Cardiac fibroblast (primary cell): Measurements from ENCODE around the gene PPP1R15A.
"Not testable (repeated sequence)": the region's sequence is repeated elsewhere in the genome, so short reads cannot be mapped to it uniquely, and the experiment has no call there.

Experiments
- DNase-seq, 2 donors: peaks; one replicate each; pipeline versions ENCODE4 v3.0.0 to v3.0.0-alpha.2; 2010; ENCODE audit warnings: low read depth in 2 of 2
- H3K4me3 ChIP-seq, 2 donors: replicated peaks in 1 of 2; 1 replicate in 1 of 2; 2 replicates in 1 of 2; pipeline ENCODE4 v1.5.1; 2011; ENCODE audit warnings: low read depth in 2 of 2, low read length in 2 of 2, mild to moderate bottlenecking in 2 of 2, moderate library complexity in 1 of 2
- TF ChIP-seq, protein P1 (sequence below): IDR thresholded peaks from one replicate; pipeline ENCODE4 v1.5.1; 2011; ENCODE audit warnings: low read depth, mild to moderate bottlenecking, low read length, inconsistent platforms

PPP1R15A gene

DNA sequence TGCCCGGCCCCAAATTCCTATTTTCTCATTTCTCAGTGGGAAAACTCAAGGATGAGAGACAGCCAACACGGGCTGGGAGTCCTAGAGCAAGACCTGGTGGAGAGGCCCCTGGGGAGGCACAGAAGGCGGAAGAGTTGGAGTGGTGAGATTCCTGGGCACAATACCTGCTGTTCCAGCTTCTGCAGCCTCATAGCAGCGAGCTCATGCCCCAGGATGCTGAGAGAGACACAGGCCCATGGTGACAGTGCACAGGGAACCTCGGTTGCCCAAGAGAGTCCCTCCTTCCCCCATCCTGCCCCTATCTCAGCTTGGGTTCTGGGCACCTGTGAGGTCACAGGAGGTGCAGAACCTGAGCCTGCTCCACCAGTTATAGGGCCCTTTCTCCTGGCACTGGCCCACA, 25.0 kb downstream of the PPP1R15A start:
- no peak overlapping the region for H3K4me3 ChIP-seq
- DNase-seq = no peak
- TF ChIP-seq, protein P1, sequence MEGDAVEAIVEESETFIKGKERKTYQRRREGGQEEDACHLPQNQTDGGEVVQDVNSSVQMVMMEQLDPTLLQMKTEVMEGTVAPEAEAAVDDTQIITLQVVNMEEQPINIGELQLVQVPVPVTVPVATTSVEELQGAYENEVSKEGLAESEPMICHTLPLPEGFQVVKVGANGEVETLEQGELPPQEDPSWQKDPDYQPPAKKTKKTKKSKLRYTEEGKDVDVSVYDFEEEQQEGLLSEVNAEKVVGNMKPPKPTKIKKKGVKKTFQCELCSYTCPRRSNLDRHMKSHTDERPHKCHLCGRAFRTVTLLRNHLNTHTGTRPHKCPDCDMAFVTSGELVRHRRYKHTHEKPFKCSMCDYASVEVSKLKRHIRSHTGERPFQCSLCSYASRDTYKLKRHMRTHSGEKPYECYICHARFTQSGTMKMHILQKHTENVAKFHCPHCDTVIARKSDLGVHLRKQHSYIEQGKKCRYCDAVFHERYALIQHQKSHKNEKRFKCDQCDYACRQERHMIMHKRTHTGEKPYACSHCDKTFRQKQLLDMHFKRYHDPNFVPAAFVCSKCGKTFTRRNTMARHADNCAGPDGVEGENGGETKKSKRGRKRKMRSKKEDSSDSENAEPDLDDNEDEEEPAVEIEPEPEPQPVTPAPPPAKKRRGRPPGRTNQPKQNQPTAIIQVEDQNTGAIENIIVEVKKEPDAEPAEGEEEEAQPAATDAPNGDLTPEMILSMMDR = no peak

DNA sequence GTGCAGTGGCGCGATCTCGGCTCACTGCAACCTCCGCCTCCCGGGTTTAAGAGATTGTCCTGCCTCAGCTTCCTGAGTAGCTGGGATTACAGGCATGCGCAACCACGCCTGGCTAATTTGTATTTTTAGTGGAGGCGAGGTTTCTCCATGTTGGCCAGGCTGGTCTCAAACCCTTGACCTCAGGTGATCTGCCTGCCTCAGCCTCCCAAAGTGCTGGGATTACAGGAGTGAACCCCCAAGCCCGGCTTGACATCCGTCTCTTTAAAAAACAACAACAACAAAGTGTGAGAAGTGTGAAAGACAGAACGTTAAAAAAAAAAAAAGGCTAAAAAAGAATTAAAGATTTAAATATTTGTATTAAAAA, 27.1 kb downstream of the PPP1R15A start:
- DNase-seq = not testable (repeated sequence)
- H3K4me3 ChIP-seq = peak overlapping the region in 1 of 2 donors; percentile 96

DNA sequence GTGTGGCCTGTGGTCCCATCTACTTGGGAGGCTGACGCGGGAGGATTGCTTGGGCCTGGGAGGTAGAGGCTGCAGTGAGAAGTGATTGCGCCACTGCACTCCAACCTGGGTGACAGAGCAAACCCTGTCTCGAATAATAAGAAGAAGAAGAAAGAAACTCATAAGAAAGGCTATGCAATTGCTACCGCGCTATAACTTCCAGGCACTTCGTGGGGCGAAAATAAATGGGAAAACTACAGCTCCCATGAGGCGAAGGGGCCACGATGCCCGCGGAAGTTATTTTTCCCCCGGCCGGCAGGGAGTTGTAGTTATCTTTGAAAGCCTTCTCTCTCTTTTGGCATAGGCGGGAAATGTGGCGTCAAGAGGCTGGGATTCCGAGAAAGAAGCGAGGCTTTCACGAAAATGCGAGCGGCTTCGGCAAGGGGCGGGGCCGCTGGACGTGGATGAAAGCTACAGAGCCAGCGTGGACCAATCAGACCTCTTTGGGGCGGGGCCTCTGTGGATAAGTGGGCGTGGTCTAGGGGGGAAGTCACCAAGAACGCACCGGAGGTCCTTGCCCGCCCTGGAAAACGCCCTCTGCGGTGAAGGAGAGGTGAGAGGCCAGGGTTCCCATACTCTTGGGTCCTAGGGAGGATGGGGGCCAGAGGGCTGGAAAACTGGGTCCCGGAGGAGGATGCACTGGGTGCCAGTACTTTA, 27.7 kb downstream of the PPP1R15A start, which contains the start of gene NUCB1:
Gene NUCB1, plus strand, starts transcription at position 532 of the 696 bp plus-strand sequence. CDS start 485 bp downstream, outside the sequence.
- DNase-seq = peak; percentile 99
- TF ChIP-seq, protein P1 = peak; percentile 28
- H3K4me3 ChIP-seq = peak within 1 kb of the TSS; percentile 94 to 96

DNA sequence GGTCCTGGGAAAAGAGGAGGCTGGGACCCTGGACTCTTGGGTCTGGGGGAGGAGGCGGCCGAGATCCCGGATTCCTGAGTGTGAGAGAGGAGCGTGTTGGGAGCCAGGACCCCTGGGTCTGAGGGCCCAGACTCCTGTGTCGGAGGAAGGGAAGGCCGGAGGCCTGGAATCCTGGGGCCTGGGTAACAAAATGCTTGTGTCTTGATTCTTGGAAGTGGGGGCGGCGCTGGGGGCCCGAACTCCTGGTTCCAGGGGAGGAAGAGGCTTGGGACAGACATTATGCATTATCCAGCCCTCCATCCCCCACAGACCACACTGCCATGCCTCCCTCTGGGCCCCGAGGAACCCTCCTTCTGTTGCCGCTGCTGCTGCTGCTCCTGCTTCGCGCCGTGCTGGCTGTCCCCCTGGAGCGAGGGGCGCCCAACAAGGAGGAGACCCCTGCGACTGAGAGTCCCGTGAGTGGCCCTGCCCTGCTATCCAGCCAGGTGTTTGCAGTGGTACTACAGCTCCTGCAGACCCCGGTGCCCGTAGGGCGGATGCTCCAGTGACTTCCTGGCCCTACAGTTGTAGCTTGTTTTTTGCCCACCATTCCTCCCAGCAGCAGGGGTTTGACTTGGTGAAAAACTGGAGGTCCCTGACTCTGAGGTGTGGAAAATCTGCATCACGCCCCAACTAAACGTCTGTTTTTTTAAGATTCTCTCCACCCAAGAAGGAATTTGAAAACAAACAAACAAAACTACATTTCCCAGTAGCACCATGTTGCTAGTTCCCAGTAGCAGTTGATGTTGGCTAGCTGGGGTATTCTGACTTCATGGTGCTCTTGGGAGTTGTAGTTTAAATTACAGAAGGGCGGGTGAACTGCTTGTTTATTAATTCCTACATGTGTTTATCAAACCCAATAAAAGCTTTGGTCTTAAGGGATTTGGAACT, 28.5 kb downstream of the PPP1R15A start:
- DNase-seq = peak; percentile 58 to 68
- TF ChIP-seq, protein P1 = no peak
- peak overlapping the region; percentile 94 to 96 for H3K4me3 ChIP-seq

DNA sequence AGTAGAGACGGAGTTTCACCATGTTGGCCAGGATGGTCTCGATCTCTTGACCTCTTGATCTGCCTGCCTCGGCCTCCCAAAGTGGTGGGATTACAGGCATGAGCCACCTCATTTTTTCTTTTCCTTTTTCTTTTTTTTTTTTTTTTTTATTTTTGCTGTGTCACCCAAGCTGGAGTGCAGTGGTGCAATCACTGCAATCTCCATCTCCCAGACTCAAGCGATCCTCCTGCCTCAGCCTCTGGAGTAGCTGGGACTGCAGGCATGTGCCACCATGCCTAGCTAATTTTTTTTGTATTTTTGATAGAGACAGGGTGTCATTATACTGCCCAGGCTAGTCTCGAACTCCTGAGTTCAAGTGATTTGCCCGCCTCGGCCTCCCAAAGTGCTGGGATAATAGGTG, 30.1 kb downstream of the PPP1R15A start:
- not testable (repeated sequence) for H3K4me3 ChIP-seq, DNase-seq

DNA sequence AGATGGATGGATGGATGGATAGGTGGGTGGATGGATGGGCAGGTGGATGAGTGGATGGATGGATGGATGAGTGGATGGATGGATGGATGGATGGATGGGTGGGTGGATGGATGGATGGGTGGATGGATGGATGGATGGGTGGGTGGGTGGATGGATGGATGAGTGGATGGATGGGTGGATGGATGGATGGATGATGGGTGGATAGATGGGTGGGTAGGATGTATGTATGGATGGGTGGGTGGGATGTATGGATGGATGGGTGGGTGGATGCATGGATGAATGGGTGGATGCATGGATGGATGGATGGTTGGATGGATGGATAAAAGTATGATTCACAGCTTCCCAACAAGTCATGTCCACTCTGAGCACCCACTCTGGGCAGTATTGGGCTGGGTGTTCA, 31.6 kb downstream of the PPP1R15A start:
- not testable (repeated sequence) for H3K4me3 ChIP-seq

DNA sequence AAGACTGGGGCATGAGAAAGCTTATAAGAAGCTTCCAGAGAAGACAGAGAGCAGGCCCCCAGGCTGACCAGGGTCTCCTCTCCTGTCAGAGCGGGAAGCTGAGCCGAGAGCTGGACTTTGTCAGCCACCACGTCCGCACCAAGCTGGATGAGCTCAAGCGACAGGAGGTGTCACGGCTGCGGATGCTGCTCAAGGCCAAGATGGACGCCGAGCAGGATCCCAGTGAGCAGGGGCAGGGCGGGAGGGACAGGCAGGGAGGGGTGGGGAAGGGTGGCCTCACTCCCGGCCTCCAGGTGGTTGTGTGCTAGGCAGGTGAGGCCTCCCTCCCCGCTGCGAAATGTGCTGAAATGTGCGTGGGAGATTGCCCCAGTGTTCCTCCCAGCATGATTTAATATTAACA, 33.4 kb downstream of the PPP1R15A start:
- DNase-seq = no peak
- no peak overlapping the region for H3K4me3 ChIP-seq
- TF ChIP-seq, protein P1 = no peak

More for the DNA sequence above, 31.6 kb downstream of the PPP1R15A start:
- not testable (repeated sequence) for DNase-seq

DNA sequence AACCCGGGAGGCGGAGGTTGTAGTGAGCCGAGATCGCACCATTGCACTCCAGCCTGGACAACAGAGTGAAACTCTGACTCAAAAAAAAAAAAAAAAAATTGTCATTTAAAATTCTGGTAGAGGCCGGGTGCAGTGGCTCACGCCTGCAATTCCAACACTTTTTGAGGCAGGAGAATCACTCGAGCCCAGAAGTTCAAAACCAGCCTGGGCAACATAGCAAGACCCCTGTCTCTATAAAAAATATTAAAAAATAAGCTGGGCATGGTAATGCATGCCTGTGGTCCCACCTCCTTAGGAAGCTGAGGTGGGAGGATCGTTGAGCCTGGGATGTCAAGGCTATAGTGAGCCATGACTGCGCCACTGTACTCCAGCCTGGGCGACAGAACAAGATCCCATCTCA, 34.1 kb downstream of the PPP1R15A start:
- no peak for DNase-seq
- no peak overlapping the region for H3K4me3 ChIP-seq
- TF ChIP-seq, protein P1 = no peak
